ENCODE results near the gene DEFB118.

- TF ChIP-seq CTCF (IDR thresholded peaks at IDR 0.05; ENCODE audit: poor library complexity, severe bottlenecking): no peak
- no peak for TF ChIP-seq EZH2 (IDR thresholded peaks at IDR 0.05; ENCODE audit: borderline replicate concordance, insufficient read depth, low read length, poor library complexity, severe bottlenecking)
- no peak for TF ChIP-seq RAD21 (conservative IDR thresholded peaks at IDR 0.05)
These were observed 47.3 kb downstream of the DEFB118 start for GRCh38 chr20:31415653-31416052.

Measured in neural cell (in vitro differentiated cells).